ENCODE data around the gene GPR176.

GPR176 gene

GRCh38 chr15:39786447-39787056, 133.5 kb downstream of the GPR176 start:
- TF ChIP-seq CTCF (IDR thresholded peaks at IDR 0.05; ENCODE audit: insufficient read depth, low read depth, low read length, missing control alignments), result peak; percentile 40
- H3K4me3 ChIP-seq (ENCODE audit: low read depth, low read length), result no peak overlapping the region
- peak; percentile 58 for DNase-seq (ENCODE audit: low read depth)

- no peak overlapping the region for H3K4me3 ChIP-seq (ENCODE audit: low read depth, low read length)
- no peak for DNase-seq (ENCODE audit: low read depth)
- TF ChIP-seq CTCF (IDR thresholded peaks at IDR 0.05; ENCODE audit: insufficient read depth, low read depth, low read length, missing control alignments), result no peak
Observed at GRCh38 chr15:39785841-39786240, 134.2 kb downstream of the GPR176 start.

GRCh38 chr15:39785139-39785538, 134.9 kb downstream of the GPR176 start:
- no peak overlapping the region for H3K4me3 ChIP-seq (ENCODE audit: low read depth, low read length)
- TF ChIP-seq CTCF (IDR thresholded peaks at IDR 0.05; ENCODE audit: insufficient read depth, low read depth, low read length, missing control alignments), result no peak
- no peak for DNase-seq (ENCODE audit: low read depth)

GRCh38 chr15:39784638-39785037, 135.4 kb downstream of the GPR176 start:
- TF ChIP-seq CTCF (IDR thresholded peaks at IDR 0.05; ENCODE audit: insufficient read depth, low read depth, low read length, missing control alignments), result no peak
- no peak for DNase-seq (ENCODE audit: low read depth)
- no peak overlapping the region for H3K4me3 ChIP-seq (ENCODE audit: low read depth, low read length)

GRCh38 chr15:39784125-39784524, 135.9 kb downstream of the GPR176 start:
- no peak for TF ChIP-seq CTCF (IDR thresholded peaks at IDR 0.05; ENCODE audit: insufficient read depth, low read depth, low read length, missing control alignments)
- DNase-seq (ENCODE audit: low read depth), result no peak
- peak overlapping the region; percentile 86; the same call in 1 of the 2 replicates for H3K4me3 ChIP-seq (ENCODE audit: low read depth, low read length)

GRCh38 chr15:39783244-39783820, 136.7 kb downstream of the GPR176 start:
- DNase-seq (ENCODE audit: low read depth), result peak; percentile 25
- H3K4me3 ChIP-seq (ENCODE audit: low read depth, low read length), result peak overlapping the region; percentile 86

More at GRCh38 chr15:39783244-39783820, 136.7 kb downstream of the GPR176 start:
- no peak for TF ChIP-seq CTCF (IDR thresholded peaks at IDR 0.05; ENCODE audit: insufficient read depth, low read depth, low read length, missing control alignments)

Data from GM12865 (cell line).